ENCODE measurements around the gene CNTN2. TPM values are rescaled to one million over a fixed set of nuclear protein-coding genes. Genes with fewer than 3 reads are reported as not detected.
A peak's percentile ranks its signal among the peaks of the same experiment; 100 is the strongest.

CNTN2 gene
- total and polyA plus RNA-seq, 10 donors, result 0.02 to 2.6 (median 0.13) TPM; not detected in 3

DNA sequence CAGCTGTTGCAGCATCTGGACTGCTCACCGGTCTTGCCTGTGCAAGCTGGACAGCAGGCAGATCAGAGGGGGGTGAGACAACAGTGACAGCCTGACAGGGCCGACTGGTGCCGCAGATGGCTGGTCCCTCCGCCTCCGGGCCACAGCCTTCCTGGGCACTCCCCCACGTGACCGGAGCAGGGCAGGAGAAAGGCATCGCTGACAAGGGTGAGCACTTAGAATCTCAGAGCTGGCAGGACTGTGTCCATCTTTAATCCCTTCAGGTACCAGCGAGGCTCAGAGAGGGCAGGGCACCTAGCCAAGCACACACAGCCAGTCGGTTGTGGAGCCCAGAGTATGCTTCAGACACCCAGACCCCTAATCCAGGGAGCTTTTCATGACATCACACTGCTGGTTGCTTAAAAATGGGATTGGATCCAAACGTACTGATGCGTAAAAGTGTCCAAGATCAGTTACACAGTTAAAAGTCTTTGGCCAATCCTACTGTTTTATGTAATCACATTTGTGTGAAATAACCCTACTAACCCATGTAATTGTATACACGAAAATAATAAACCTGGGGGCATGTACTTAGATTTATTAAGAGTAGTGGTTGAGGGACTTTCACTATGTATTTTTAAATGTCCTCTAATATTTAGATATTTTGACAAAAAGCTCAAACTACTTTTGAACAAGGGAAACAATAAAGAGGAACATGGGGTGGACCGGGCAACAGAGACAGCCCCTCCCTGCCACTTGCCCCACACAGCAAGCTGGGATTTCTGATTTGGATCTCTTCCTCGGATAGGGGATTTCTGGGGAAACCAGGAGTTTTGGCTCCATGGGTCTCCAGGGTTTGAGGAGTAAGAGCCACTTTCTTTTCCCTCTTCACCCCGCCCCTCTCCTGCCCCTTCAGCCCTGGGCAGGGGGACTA, 758 bp upstream of the CNTN2 start:
- WGBS, 5 donors, result 62 to 70% (median 66%) methylated on average over 9 to 16 of the region's 16 CpGs
- Histone ChIP-seq H3K4me3 (peak overlapping the region in 1 of 8 donors; percentile 21), H3K27ac (no peak overlapping the region), H3K36me3 (no peaks in the 10 kb centered on the region), H3K4me1 (peaks cover 0 to 13% (median 8%) of the 10 kb centered on the region in 6 donors), H3K27me3 (replicated peaks in 1 of 7) (peaks cover 0 to 64% (median 30%) of the 10 kb centered on the region in 7 donors), H3K9me3 (no peaks in the 10 kb centered on the region)
- no peak for TF ChIP-seq POLR2A (IDR thresholded peaks at IDR 0.05)
- TF ChIP-seq, protein P1, sequence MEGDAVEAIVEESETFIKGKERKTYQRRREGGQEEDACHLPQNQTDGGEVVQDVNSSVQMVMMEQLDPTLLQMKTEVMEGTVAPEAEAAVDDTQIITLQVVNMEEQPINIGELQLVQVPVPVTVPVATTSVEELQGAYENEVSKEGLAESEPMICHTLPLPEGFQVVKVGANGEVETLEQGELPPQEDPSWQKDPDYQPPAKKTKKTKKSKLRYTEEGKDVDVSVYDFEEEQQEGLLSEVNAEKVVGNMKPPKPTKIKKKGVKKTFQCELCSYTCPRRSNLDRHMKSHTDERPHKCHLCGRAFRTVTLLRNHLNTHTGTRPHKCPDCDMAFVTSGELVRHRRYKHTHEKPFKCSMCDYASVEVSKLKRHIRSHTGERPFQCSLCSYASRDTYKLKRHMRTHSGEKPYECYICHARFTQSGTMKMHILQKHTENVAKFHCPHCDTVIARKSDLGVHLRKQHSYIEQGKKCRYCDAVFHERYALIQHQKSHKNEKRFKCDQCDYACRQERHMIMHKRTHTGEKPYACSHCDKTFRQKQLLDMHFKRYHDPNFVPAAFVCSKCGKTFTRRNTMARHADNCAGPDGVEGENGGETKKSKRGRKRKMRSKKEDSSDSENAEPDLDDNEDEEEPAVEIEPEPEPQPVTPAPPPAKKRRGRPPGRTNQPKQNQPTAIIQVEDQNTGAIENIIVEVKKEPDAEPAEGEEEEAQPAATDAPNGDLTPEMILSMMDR (IDR thresholded peaks at IDR 0.05 in 8 of 11, conservative IDR thresholded peaks at IDR 0.05 in 3 of 11), result no peak
- no peak for TF ChIP-seq POLR2AphosphoS5 (IDR thresholded peaks at IDR 0.05)
- no peak for DNase-seq
- intact Hi-C loops (cut with DNase I; ENCODE audit: low total_unique reads), result no loop called here

DNA sequence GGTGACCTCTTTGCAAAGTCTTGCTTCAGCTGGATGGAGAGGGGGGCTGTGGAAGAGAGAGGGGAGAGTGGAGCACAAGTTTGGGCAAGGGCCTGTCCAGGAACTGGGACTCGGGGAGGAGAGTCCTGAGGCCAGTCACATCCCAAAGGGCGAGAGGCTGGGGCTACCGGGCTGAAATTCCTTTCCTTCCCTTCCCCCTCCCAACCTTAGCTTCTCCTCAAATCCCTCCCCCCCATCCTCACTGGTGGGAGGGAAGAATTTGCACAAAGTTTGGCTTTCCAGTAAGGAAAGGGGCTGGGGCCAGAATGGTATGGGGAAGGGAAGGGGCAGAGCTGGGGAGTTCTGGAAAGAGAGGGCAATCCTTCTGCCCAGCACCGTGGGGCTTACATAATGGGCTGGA, 854 bp downstream of the CNTN2 start:
- H3K4me3 ChIP-seq, result no peak overlapping the region
- no peaks in the 10 kb centered on the region for H3K36me3 ChIP-seq
- peaks cover 0 to 76% (median 30%) of the 10 kb centered on the region in 7 donors for H3K27me3 ChIP-seq (replicated peaks in 1 of 7)
- DNase-seq, result no peak
- TF ChIP-seq, protein P1 (IDR thresholded peaks at IDR 0.05 in 8 of 11, conservative IDR thresholded peaks at IDR 0.05 in 3 of 11), result no peak
- TF ChIP-seq POLR2AphosphoS5 (IDR thresholded peaks at IDR 0.05), result no peak
- no peak for TF ChIP-seq POLR2A (IDR thresholded peaks at IDR 0.05)
- H3K4me1 ChIP-seq, result peaks cover 0 to 13% (median 8%) of the 10 kb centered on the region in 6 donors
- intact Hi-C loops (cut with DNase I; ENCODE audit: low total_unique reads), result no loop called here
- H3K9me3 ChIP-seq, result no peaks in the 10 kb centered on the region
- no peak overlapping the region for H3K27ac ChIP-seq
- WGBS, 5 donors, result 31 to 53% (median 43%) methylated on average over 4 of the region's 4 CpGs

DNA sequence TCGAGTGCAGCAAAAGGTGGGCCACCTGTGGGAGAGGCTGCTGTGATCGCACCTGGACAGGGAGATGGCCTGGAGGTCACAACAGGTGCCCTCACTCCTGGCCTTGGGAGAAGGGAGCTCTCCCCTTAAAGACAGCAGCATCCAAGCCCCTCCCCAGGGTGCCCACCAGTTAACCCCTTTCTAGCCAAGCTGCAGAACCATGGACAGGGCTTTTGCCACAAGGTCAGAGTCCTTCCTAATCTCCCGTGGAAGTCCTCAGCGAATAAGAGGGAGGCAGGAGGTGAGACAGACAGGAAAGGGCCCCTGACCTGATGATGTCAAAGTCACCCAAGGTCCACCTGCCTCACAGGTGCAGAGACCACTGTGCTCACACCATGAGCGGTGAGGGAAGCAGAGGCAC, 1.7 kb downstream of the CNTN2 start:
- peaks cover 0 to 76% (median 30%) of the 10 kb centered on the region in 7 donors for H3K27me3 ChIP-seq (replicated peaks in 1 of 7)
- TF ChIP-seq POLR2AphosphoS5 (IDR thresholded peaks at IDR 0.05) (no peak), POLR2A (IDR thresholded peaks at IDR 0.05) (no peak)
- TF ChIP-seq, protein P1 (IDR thresholded peaks at IDR 0.05 in 8 of 11, conservative IDR thresholded peaks at IDR 0.05 in 3 of 11), result no peak
- 21 to 44% (median 27%) methylated on average over 5 of the region's 5 CpGs for WGBS, 5 donors

DNA sequence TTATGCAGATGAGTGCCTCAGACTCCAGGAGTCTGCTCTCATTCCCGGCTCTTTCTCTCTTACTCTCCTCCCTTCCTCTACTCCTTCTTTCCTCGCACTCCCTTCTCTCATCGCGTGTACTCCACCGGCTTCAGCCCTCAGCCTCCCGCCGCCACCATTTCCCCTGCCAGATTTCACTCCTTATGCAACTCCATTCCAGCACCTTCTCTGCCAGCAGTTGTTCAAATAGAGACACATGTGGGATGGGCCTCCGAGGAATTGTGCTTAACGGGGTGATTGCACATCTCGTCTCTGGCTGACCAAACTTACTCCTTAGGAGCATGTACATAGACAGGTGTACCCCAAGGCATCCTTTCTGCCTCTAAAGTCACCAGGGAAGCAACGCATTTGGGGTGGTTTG, 2.1 kb downstream of the CNTN2 start:
- Histone ChIP-seq H3K4me3 (no peak overlapping the region), H3K4me1 (peaks cover 0 to 13% (median 8%) of the 10 kb centered on the region in 6 donors), H3K36me3 (no peaks in the 10 kb centered on the region), H3K27me3 (replicated peaks in 1 of 7) (peaks cover 0 to 76% (median 30%) of the 10 kb centered on the region in 7 donors), H3K9me3 (no peaks in the 10 kb centered on the region), H3K27ac (no peak overlapping the region)
- 33 to 51% (median 34%) methylated on average over 11 of the region's 11 CpGs for WGBS, 5 donors
- DNase-seq, result no peak
- intact Hi-C loops (cut with DNase I; ENCODE audit: low total_unique reads), result no loop called here
- no peak for TF ChIP-seq POLR2A (IDR thresholded peaks at IDR 0.05)
- no peak for TF ChIP-seq POLR2AphosphoS5 (IDR thresholded peaks at IDR 0.05)
- TF ChIP-seq, protein P1 (IDR thresholded peaks at IDR 0.05 in 8 of 11, conservative IDR thresholded peaks at IDR 0.05 in 3 of 11), result no peak

More for the DNA sequence above, 1.7 kb downstream of the CNTN2 start:
- Histone ChIP-seq H3K4me3 (no peak overlapping the region), H3K4me1 (peaks cover 0 to 13% (median 8%) of the 10 kb centered on the region in 6 donors), H3K27ac (no peak overlapping the region), H3K9me3 (no peaks in the 10 kb centered on the region), H3K36me3 (no peaks in the 10 kb centered on the region)
- intact Hi-C loops (cut with DNase I; ENCODE audit: low total_unique reads), result no loop called here
- DNase-seq, result no peak

Measured in spleen (tissue), 11 donors.